ENCODE data around the gene MCC.

MCC gene

DNA sequence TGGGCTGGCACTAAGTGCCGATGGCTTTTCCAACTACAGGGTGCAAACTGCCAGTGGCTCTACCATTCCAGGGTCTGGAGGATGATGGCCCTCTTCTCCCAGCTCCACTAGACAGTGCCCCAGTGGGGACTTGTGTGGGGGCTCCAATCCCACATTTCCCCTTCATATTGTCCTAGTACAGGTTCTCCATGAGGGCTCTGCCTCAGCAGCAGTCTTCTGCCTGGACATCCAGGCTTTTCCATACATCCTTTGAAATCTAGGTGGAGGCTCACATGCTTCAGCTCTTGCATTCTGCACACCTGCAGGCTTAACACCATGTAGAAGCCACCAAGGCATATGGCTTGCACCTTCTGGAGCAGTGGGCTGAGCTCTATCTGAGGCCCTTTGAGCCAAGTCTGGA is 123.8 kb downstream of the MCC start:
- DNase-seq (ENCODE audit: low read depth): no peak

DNA sequence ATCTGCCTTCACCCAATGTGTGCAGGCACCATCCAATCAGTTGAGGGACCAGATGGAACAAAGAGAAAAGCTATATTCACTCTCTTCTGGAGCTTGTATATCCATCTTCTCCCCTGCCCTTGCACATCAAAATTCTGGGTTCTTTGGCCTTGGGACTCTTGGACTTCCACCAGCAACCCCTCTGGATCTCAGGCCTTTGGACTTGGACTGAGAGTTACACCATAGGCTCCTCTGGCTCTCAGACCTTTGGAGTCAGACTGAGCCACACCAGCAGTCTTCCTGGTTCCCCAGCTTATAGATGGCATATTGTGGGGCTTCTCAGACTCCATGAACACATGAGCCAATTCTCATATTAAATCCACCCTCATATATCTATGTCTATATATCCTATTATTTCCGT is 126.6 kb downstream of the MCC start:
- no peak for DNase-seq (ENCODE audit: low read depth)

GRCh38 chr5:113359419-113359818 is 128.8 kb downstream of the MCC start:
- DNase-seq (ENCODE audit: low read depth): no peak

- no peak for DNase-seq (ENCODE audit: low read depth)
Measured at GRCh38 chr5:113358696-113359095, 129.6 kb downstream of the MCC start.

GRCh38 chr5:113357696-113358476 is 130.4 kb downstream of the MCC start:
- no peak for DNase-seq (ENCODE audit: low read depth)

DNA sequence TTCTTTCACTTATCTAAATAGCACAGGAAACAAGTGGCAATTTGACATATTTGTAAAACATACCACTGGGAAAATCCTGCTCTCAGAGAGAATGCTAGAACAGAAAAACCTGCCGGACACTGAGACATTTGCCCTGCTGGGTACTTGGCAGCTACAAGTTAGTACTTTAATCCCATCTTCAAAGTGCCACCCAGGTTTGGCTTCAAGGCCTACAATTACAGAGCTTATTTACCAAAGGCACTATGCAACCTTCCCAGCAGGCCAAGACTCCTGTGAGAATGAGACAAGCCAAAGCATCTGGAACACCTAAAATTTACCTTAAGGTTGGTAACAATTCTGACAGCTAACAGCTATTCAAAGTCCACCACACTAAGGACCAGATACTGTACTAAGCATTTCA is 131.8 kb downstream of the MCC start:
- no peak for DNase-seq (ENCODE audit: low read depth)

DNA sequence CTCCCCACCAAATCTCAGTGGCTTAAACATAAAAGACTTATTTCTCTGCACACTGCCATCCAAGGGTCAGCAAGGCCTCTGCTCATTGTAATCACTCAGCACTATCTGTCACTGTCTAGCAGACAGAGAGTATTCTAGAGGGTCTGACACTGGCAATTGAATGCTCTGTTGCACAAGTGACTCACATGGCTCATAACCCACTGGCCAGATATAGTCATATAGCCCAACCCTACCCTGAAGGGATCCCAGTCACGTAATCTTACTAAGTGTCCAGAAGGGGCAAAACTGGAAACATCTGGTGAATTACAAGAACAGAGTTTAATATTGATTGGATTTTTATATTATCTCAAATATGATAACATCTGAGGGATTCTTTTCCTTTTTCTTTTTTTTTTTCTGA is 134.2 kb downstream of the MCC start:
- DNase-seq (ENCODE audit: low read depth): no peak

GRCh38 chr5:113347572-113347971 is 140.7 kb downstream of the MCC start:
- no peak for DNase-seq (ENCODE audit: low read depth)

- no peak for DNase-seq (ENCODE audit: low read depth)
Measured at GRCh38 chr5:113344973-113345940, 143.0 kb downstream of the MCC start.

DNA sequence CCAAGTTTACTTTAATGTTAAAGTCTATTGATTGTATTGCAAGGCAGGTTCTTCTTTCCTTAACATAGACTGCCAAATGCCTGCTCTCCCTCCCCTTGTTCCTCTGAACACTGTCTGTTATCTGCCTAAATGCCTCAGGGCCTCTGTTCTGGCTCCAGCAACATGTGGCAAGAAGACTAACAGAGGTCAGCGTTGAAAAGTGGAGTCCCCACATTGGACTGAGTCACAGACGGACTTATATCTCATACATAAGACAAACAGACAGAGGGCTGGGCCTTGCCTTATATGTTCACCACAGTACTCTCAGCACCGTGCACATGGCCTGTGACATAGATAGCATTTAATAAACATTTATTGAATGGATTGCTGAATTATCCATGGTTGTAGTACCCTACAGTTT is 144.9 kb downstream of the MCC start:
- DNase-seq (ENCODE audit: low read depth): no peak

DNA sequence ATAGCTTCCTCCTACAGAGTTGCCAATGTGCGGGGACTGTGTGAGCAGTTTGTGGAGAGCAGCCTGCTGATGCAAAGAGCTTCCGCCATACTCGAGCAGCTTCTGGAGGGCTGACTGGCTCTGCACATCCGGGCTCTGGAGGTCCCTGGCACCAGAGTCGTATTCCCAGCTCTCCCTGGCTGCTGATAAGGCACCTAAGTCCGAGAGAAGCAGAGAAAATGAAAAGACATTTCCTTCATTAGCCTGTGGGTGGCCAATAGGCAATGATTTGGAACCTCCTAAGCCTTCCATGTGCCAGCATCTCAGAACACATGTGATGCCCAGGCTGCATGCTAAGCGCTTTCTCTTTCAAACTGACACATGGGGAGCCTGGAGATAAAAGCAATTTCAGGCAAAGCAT is 147.7 kb downstream of the MCC start:
- no peak for DNase-seq (ENCODE audit: low read depth)

DNA sequence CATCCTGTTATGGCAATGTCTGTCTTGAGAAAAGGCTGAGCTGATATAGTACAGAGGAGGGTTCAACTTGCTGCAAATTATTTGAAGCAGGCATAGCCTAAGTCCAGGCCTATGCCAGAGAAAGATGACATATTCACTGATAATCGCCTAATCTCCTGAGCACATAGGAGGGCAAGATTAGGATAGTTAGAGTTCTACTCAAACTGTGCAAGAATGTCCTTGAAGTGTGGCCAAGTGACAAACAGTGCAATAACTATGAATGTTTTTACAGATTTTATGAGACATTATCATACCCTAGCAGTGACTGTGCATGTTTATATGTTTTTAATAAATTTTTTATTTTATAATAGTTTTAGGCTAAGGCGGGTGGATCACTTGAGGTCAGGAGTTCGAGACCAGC is 149.6 kb downstream of the MCC start:
- DNase-seq (ENCODE audit: low read depth): no peak

DNA sequence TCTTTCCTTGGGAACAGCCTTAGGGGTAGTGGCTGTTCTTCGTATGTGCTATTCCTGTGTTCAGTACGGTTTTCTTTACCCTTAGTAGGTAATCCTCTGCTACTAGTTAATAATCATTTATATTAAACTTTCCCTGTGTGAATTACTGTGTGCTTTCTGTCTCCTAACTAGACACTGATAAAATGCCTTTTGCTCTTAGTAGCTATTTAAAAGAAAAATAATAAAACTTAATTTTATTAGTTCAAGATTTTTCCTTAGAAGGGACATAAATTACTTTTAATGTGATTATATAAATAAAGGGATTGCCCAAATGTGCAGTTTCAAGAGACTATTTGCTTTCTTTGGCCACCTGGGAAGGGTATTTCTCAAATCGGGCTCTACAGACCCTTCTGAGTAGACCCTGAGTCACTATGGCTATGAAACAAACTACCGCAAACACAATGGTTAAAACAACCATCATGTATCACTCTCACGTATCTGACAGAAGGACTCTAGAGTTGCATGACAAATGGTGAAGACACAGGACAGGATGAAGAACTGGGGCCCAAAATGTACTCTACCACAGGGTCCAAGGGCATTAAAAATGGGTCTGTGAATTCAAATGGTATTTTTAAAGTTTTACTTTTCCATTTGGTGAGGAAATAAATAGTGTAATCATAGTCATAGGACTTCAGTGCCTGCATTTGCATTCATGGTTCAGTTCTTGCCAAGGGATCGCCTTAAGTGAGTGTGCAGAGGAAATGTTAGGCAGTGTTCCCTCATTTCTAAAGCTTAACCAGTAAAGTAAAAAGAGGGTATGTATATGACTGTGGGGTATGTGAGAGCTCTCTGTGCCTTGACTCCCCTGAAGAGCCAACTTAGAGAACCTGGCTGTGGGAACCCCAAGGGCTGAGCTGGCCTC is 150.5 kb downstream of the MCC start:
- no peak for DNase-seq (ENCODE audit: low read depth)

GRCh38 chr5:113336975-113337374 is 151.3 kb downstream of the MCC start:
- no peak for DNase-seq (ENCODE audit: low read depth)

- DNase-seq (ENCODE audit: low read depth): no peak
Measured at GRCh38 chr5:113333411-113333810, 154.8 kb downstream of the MCC start.

- DNase-seq (ENCODE audit: low read depth): no peak
Measured at GRCh38 chr5:113331209-113331551, 157.1 kb downstream of the MCC start.

- peak; percentile 3 for DNase-seq (ENCODE audit: low read depth)
Measured at GRCh38 chr5:113330533-113331208, 157.6 kb downstream of the MCC start.

GRCh38 chr5:113329981-113330380 is 158.3 kb downstream of the MCC start:
- DNase-seq (ENCODE audit: low read depth): no peak

GRCh38 chr5:113325054-113325453 is 163.2 kb downstream of the MCC start:
- DNase-seq (ENCODE audit: low read depth): no peak

DNA sequence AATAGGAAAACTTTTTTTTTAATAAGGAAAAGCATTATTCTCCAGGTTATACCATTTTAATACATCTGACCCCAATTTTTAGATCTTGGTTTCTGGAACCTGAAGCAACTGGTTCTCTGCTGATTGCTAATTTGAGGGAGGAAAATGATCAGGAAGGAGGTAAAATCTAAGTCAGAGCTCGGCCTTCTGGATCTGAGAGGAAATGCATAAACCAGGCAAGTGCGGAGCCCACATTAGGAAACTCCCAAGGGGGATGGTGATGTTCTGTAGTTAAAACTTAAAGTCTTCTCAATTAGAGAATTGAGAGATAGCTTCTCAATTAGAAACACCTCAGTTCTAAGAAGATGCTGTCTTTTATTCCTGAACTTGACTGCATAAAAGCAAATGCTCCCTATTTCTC is 167.0 kb downstream of the MCC start:
- DNase-seq (ENCODE audit: low read depth): no peak

DNA sequence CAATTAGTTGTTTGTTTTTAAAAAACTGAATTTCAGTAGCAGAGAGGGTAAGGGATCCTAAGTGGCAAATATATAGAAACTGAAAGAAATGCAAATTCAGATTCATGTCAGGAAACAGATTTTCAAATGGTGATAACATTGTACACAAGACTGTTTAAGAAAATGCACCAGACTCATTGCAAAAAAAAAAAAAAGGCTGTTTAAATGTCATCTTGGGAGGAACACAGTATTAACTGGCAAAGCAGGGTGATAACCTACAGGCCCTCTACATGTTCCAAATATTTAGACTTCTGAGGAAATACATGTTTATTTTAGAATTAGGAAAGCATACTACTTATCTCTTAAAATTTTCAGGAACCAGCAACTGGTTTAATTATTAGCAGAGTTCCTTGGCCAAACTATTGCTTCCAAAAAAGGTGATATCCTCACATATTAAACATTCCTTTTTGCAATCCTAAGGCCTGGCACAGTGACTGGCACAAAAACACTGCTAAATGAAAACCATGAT is 167.9 kb downstream of the MCC start:
- no peak for DNase-seq (ENCODE audit: low read depth)
